ENCODE measurements around the gene MFSD11.
"Not testable (repeated sequence)": the region's sequence is repeated elsewhere in the genome, so short reads cannot be mapped to it uniquely, and the experiment has no call there.

The MFSD11 gene

GRCh38 chr17:76737676-76738467 is at the start of gene MFSD11:
Gene MFSD11 (plus strand): TSS chr17:76738119. CDS start chr17:76738353, 234 bp downstream.
- peak; percentile 84 to 85 for DNase-seq (ENCODE audit: low read depth in 2 of 2)

GRCh38 chr17:76688165-76688622 is 49.7 kb upstream of the MFSD11 start:
- DNase-seq (ENCODE audit: low read depth in 2 of 2) = no peak

- no peak for DNase-seq (ENCODE audit: low read depth in 2 of 2)
These were observed 48.1 kb upstream of the MFSD11 start for GRCh38 chr17:76689859-76690258.

GRCh38 chr17:76690596-76691280 is 47.2 kb upstream of the MFSD11 start:
- DNase-seq (ENCODE audit: low read depth in 2 of 2) = no peak

GRCh38 chr17:76691379-76692191 is 46.3 kb upstream of the MFSD11 start:
- DNase-seq (ENCODE audit: low read depth in 2 of 2) = no peak

GRCh38 chr17:76695059-76695831 is 42.7 kb upstream of the MFSD11 start:
- DNase-seq (ENCODE audit: low read depth in 2 of 2) = no peak

- DNase-seq (ENCODE audit: low read depth in 2 of 2) = no peak
These were observed 40.9 kb upstream of the MFSD11 start for GRCh38 chr17:76696763-76697701.

GRCh38 chr17:76697702-76698465 is 40.0 kb upstream of the MFSD11 start:
- DNase-seq (ENCODE audit: low read depth in 2 of 2) = no peak

GRCh38 chr17:76698466-76698977 is 39.4 kb upstream of the MFSD11 start:
- DNase-seq (ENCODE audit: low read depth in 2 of 2) = not testable (repeated sequence)

- DNase-seq (ENCODE audit: low read depth in 2 of 2) = no peak
These were observed 37.7 kb upstream of the MFSD11 start for GRCh38 chr17:76700270-76700616.

- no peak for DNase-seq (ENCODE audit: low read depth in 2 of 2)
These were observed 37.1 kb upstream of the MFSD11 start for GRCh38 chr17:76700617-76701470.

GRCh38 chr17:76701471-76701967 is 36.4 kb upstream of the MFSD11 start:
- no peak for DNase-seq (ENCODE audit: low read depth in 2 of 2)

GRCh38 chr17:76702076-76702475 is 35.8 kb upstream of the MFSD11 start:
- DNase-seq (ENCODE audit: low read depth in 2 of 2) = no peak

GRCh38 chr17:76702941-76703637 is 34.8 kb upstream of the MFSD11 start:
- DNase-seq (ENCODE audit: low read depth in 2 of 2) = no peak

GRCh38 chr17:76704805-76705204 is 33.1 kb upstream of the MFSD11 start:
- DNase-seq (ENCODE audit: low read depth in 2 of 2) = no peak

- DNase-seq (ENCODE audit: low read depth in 2 of 2) = no peak
These were observed 31.1 kb upstream of the MFSD11 start for GRCh38 chr17:76706817-76707216.

GRCh38 chr17:76707985-76708807 is 29.7 kb upstream of the MFSD11 start:
- DNase-seq (ENCODE audit: low read depth in 2 of 2) = no peak
